Hematopoietic multipotent progenitor cell treated with erythropoietin and hydrocortisone succinate and interleukin-3 and kit ligand, for 4 days (in vitro differentiated cells): ENCODE results near the gene ITK.
A peak's percentile ranks its signal among the peaks of the same experiment; 100 is the strongest.

Experiments
- DNase-seq: peaks from one replicate; pipeline ENCODE4 v3.0.0-alpha.2; 2015

ITK gene

GRCh38 chr5:157180374-157181264 is at the start of gene ITK:
Gene ITK, plus strand, starts transcription at chr5:157180840. Its CDS starts 138 bp downstream, at chr5:157180978.
- DNase-seq, result peak; percentile 70

DNA sequence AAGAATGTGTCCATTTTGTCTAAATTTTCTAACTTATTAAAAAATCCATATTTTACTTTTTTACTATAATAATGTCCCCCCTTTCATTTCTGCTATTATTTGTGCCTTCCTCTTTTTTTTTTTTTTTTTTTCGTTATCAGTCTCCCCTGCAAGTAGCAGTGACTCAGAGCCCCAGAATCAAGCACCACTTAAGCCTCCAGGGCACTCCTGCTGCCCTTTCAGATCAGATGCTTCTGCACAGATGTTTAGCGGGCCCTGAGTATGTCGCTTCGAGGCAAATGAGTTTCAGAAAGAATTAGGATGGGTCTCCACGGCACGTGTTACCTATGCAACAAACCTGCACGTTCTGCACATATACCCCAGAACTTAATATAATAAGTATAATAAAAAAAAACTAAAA is 49.7 kb upstream of the ITK start:
- DNase-seq, result peak; percentile 94

GRCh38 chr5:157132281-157132612 is 48.4 kb upstream of the ITK start:
- no peak for DNase-seq

DNA sequence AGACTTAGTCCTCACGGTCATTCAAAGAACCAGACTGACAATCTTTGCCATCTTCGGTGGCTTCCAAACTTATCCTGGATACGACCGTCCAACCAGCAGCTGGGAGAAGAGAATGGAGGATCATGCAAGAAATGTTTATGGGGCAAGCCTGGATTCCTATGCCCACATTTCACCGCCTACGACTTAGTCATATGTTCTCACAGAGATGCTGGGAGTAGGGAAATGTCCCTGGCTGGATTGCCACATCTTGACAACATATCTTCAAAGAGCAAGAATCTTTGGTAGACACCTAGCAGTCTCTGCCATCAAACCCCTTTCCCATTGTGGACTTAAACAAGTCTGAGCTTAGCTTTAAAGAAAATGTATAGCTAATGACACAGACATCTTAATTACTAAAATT is 42.9 kb upstream of the ITK start:
- DNase-seq, result no peak

DNA sequence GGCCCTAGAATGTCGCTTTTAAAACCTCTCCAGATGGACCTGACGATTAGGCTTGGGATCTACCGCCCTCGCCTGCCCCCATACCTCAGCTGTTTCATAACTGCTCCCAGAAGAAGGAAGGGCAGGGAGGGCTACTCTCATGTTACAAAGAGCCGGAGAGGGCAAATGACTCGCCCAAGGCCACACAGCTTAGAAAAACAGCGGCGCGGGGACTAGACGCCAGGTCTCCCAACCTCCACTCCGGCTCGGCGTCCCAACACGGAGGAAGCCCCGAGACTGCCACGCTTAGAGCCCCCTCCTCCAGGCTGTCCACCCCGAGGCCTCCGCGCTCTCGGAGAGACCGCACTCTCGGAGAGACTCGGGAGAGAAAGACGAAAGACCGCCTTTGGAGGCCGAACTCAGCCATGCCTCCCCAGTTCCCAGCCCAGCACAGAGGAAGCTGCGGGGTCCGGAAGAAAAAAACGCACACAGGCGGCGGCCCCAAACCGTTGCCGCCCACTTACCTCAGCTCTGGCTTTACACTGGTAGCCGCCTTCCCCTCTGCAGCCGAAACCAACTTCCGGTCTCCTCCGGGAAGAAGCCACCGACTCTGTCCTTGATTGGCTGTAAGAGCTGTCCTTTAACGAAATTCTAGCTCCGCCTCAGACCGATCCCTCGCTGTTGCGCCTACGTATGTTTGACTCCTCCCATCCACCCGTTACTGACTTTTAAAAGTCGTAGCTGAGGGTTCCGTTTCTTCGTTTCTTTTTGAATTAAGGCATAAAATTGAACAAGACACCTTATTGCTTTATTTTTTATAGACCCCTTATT is 38.1 kb upstream of the ITK start, which contains the start of gene MED7:
MED7 (minus strand) TSS at position 549 of the 810 bp plus-strand sequence. CDS start 3,434 bp downstream, outside the sequence.
- peak; percentile 99 for DNase-seq

DNA sequence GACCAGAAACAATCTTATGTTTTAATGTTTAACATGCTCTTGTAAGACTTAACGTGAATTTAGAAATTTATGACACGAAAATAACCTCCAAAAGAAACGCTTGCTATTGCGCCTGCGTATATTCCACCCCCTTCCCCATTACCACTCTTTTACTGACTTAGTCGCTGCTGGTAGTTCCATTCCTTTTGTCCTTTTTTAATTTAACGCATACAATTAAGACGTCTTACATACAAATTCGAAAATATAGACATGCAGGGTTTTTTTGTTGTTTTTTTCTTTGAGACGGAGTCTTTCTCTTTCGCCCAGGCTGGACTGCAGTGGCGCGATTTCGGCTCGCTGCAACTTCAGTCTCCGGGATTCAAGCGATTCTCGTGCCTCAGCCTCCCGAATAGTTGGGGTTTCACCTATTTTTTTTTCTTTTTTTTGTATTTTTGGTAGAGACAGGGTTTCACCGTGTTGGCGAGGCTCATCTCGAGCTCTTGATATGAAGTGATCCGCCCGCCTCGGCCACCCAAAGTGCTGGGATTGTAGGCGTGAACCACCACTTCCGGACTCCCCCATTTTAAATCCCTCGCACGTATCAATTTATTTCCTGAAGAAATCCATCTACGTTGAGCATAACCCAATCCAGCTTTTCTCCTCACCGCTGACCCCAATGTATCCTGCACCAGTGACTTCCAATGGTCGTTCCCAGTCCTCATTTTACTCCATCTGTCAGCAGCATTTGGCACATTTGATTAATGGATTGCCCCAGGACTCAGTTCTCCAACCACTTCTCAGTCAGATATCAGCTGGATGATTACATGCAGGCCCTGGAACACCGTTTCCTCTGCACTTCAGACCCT is 37.3 kb upstream of the ITK start:
- DNase-seq, result peak; percentile 72

DNA sequence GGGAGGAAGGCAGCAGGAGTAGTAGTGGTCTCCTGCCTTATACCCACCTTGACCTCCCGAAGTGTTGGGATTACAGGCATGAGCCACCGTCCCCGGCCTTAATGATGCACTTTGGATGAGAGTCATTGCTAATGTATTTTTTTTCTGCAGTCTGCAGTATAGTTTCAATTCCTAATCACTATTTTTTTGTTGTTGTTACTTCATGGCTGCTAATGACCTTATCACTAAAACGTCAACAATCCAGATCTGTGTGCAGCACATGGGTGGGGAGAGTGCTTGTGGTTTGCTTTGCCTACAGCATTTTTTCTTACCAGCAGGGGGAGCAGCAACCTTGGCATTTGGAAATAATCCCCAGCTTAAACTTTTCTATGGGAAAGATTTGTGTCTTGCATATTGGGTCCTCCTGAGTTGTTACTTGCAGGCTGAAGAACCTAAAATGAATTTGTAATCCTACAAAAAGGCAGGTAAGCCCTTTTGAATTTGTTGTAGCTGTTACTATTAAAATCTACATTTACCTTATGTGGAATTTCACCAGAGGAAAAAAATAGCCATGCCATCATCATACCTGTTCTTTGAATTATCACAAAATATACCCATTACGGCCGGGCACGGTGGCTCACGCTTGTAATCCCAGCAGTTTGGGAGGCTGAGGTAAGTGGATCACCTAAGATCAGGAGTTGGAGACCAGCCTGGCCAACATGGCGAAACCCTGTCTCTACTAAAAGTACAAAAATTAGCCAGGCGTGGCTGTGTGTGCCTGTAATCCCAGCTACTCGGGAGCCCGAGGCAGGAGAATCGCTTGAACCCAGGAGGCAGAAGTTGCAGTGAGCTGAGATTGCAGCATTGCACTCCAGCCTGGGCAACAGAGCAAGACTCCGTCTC is 31.7 kb upstream of the ITK start:
- DNase-seq, result peak; percentile 94

- DNase-seq, result no peak
Measured at GRCh38 chr5:157150995-157151394, 29.6 kb upstream of the ITK start.

DNA sequence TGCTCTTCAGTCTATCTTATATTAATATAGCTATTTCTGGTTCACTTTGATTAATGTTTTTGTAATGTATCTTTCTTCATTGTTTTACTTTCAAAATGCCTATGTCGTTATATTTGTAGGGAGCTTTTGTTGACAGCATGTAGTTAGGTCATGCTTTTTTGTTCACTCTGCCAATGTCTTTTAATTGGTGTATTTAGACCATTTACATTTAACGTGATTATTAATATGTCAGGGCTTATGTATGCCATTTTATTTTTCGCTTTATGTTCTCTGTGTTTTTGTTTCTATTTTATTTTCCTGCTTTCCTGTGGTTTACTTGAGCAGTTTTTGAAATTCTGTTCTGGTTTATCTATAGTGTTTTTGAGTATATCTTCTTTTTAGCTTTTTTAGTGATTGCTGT is 25.3 kb upstream of the ITK start:
- DNase-seq, result no peak

DNA sequence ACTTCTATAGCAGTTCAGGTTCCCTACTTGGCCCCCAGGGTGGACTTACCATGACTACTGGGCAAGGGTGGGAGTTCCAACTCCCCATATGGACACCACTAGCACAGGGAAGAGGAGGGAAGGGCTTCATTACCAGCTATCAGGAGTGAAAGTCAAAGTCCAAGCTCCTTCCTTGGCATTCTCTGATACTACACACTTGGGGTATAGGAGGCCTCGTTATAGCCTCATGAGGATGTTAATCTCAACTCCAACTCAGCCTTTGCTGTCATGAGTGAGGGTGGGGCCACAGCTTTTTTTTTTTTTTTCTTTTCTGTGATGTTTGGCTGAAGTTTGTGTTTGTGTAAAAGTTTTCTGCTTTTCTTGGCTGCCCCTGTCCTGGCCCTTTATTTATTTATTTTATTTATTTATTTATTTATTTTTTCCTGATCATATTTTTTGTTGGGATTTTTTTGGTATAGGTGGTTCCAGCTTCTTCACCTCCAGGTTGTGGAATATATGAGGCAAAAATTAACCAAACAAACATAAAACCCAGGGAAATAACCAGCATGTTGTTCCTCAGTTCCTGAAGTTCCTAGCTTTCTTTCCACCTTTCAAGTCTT is 23.2 kb upstream of the ITK start:
- DNase-seq, result no peak

DNA sequence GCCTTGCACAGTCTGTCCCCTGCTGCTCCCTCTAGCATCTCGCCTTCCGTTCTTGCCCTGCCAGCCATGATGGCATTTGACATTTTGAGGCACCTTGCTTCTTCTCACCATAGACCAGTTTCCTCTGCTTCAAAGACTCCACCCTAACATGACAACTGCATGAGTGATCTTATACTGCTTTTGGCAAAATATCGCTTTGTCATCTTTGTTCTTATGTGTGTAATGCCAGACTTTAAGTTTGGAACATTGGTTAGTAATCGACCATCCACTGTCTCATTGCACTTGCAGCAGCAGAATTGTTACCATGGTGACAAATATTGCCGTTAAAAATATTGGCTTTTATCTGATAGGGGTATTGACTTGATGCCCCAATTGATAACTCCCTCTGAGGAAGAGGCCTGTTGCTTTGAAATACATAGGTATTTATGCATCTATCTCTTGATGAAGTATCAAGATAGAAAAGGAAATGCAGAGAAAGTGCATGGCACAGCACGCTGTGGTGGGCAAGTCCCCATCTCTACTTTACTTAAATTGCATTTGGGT is 21.4 kb upstream of the ITK start:
- DNase-seq, result peak; percentile 17

DNA sequence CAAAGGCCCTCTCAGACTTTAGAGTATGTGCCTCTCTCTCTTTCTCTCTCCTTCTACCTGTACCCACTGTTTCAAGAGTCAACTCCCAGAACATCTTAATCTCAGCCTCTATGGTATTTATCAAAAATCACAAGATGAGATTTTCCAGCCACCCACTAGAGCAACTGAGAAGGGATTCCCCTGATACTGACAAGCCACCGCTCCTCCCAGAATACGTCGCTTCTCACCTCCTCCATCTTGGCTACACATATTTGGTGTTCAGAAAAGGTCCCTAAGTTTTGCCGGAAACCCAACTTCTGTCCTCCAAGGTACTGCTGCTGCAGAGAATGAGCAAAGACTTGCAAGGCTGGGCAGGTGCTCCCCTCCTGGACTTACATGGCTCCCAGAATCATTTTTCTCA is 20.6 kb upstream of the ITK start:
- DNase-seq, result no peak

GRCh38 chr5:157161996-157162395 is 18.6 kb upstream of the ITK start:
- DNase-seq, result no peak

GRCh38 chr5:157162919-157163510 is 17.6 kb upstream of the ITK start:
- DNase-seq, result no peak

DNA sequence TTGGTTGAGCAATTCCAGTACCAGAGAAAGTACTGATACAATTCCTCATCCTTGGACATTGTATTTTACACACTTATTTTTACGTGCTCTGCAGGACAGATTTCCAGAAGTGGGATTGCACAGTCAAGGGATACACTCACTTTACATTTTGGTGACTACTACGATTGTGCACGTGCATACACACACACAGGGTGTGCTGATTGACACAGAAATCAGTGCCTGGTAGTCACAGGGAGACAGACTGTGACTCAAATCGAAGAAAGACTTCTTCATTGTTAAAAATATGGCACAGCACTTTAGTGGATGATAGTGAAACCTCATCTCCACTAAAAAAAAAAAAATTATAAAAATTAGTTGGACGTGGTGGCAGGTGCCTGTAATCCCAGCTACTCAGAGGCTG is 16.1 kb upstream of the ITK start:
- DNase-seq, result no peak

- no peak for DNase-seq
Measured at GRCh38 chr5:157165261-157165660, 15.4 kb upstream of the ITK start.

- no peak for DNase-seq
Measured at GRCh38 chr5:157165668-157166067, 15.0 kb upstream of the ITK start.

- no peak for DNase-seq
Measured at GRCh38 chr5:157166214-157167213, 14.1 kb upstream of the ITK start, which contains the start of gene GARIN3. Gene GARIN3, minus strand, starts transcription at chr5:157166264. Its CDS starts 96 bp downstream, at chr5:157166168.

DNA sequence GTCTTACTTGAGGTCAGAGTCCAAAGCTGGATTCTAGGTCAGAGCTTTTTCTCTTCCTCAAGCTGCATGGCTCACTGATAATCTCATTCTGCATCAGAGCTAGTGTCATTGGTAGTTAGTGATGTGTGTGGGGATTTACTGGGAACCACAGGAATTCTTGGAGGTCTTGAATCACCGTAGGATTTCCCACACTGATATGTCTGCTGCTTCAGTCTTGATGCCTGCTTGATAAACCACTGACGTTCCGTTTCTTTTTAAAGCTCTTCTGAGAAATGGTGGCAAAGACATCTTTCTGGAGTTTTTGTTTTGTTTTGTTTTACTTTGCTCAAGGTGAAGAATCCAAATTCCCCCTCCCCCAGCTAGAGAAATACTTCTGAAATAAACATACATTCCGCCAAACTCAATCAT is 13.4 kb upstream of the ITK start:
- DNase-seq, result no peak
